Karpas-422 (cell line): ENCODE results near the gene SLC44A2. TPM values are rescaled to one million over a fixed set of nuclear protein-coding genes. Genes with fewer than 3 reads are reported as not detected.

Experiments
- DNase-seq: peaks from one replicate; pipeline ENCODE4 v3.0.0-alpha.2; 2015
- H2AFZ ChIP-seq: fragments of 200-600 bp; sonication (generic); 2 replicates; pipeline ENCODE4 v1.6.1; 2014; ENCODE audit warnings: antibody characterized with exemption, low read length, mixed read lengths
- H3K27ac ChIP-seq: fragments of 200-600 bp; sonication (generic); 2 replicates; pipeline ENCODE4 v1.5.1; 2014; ENCODE audit warnings: mild to moderate bottlenecking, low read length, moderate library complexity
- H3K27me3 ChIP-seq: fragments of 200-600 bp; sonication (generic); 2 replicates; pipeline ENCODE4 v1.6.1; 2014; ENCODE audit warnings: low read length, mixed read lengths
- H3K36me3 ChIP-seq: fragments of 200-600 bp; sonication (generic); 2 replicates; pipeline ENCODE4 v1.6.1; 2014; ENCODE audit warnings: low read length, mixed read lengths; ENCODE audit not compliant: insufficient read depth
- H3K4me1 ChIP-seq: fragments of 200-600 bp; sonication (generic); 2 replicates; pipeline ENCODE4 v1.6.1; 2014; ENCODE audit warnings: mild to moderate bottlenecking, low read length, mixed read lengths
- H3K4me2 ChIP-seq: fragments of 200-600 bp; sonication (generic); 2 replicates; pipeline ENCODE4 v1.6.1; 2014; ENCODE audit warnings: low read length, low read depth, mild to moderate bottlenecking; ENCODE audit not compliant: poor library complexity, severe bottlenecking
- H3K4me3 ChIP-seq: fragments of 200-600 bp; sonication (generic); 2 replicates; pipeline ENCODE4 v1.5.1; 2014; ENCODE audit warnings: mild to moderate bottlenecking, antibody characterized with exemption, low read length, mixed read lengths
- H3K79me2 ChIP-seq: fragments of 200-600 bp; sonication (generic); 2 replicates; pipeline ENCODE4 v1.6.1; 2014; ENCODE audit warnings: mild to moderate bottlenecking, low read length, mixed read lengths
- H3K9ac ChIP-seq: fragments of 200-600 bp; sonication (generic); 2 replicates; pipeline ENCODE4 v1.6.0; 2014; ENCODE audit warnings: low read length
- H3K9me2 ChIP-seq: fragments of 200-600 bp; sonication (generic), shearing (Covaris generic); replicated peaks from 2 replicates; pipeline ENCODE4 v1.6.0; 2014; ENCODE audit warnings: mild to moderate bottlenecking, low read length, moderate library complexity; ENCODE audit not compliant: insufficient read depth
- H3K9me3 ChIP-seq: fragments of 300-700, 200-600 bp; sonication (generic); 2 replicates; pipeline ENCODE4 v1.6.1; 2014; ENCODE audit warnings: low read length, mixed read lengths
- H4K20me1 ChIP-seq: fragments of 200-600 bp; sonication (generic); 2 replicates; pipeline ENCODE4 v1.6.1; 2014; ENCODE audit warnings: mild to moderate bottlenecking, antibody characterized with exemption, low read length, low read depth; ENCODE audit not compliant: insufficient read depth
- total RNA-seq: library from RNA; depleted of rRNA; stranded (reverse); fragments of >200 nt; shearing (Covaris generic); gene quantifications from 2 replicates; pipeline ENCODE4 v1.2.3, GENCODE V29; 2014; ENCODE audit warnings: low replicate concordance; rRNA removed

Gene SLC44A2
- total RNA-seq, 1 experiment from 2014 or later: 48.0 TPM

- H3K27me3 ChIP-seq: no peaks in the 10 kb centered on the region
- H3K9me2 ChIP-seq: no peaks in the 10 kb centered on the region
- H3K4me2 ChIP-seq: no peak overlapping the region
- H3K4me3 ChIP-seq: no peak overlapping the region
- H3K79me2 ChIP-seq: no peaks in the 10 kb centered on the region
- peaks cover 52% of the 10 kb centered on the region for H4K20me1 ChIP-seq
- H3K9ac ChIP-seq: no peak overlapping the region
- no peak overlapping the region for H3K27ac ChIP-seq
- no peak overlapping the region for H2AFZ ChIP-seq
- H3K36me3 ChIP-seq: peaks cover 30% of the 10 kb centered on the region; the same call in 1 of the 2 replicates
- H3K9me3 ChIP-seq: no peaks in the 10 kb centered on the region
- no peak for DNase-seq
- H3K4me1 ChIP-seq: no peaks in the 10 kb centered on the region; the same call in 1 of the 2 replicates
These were observed 66.5 kb downstream of the SLC44A2 start for GRCh38 chr19:10691883-10692282.

DNA sequence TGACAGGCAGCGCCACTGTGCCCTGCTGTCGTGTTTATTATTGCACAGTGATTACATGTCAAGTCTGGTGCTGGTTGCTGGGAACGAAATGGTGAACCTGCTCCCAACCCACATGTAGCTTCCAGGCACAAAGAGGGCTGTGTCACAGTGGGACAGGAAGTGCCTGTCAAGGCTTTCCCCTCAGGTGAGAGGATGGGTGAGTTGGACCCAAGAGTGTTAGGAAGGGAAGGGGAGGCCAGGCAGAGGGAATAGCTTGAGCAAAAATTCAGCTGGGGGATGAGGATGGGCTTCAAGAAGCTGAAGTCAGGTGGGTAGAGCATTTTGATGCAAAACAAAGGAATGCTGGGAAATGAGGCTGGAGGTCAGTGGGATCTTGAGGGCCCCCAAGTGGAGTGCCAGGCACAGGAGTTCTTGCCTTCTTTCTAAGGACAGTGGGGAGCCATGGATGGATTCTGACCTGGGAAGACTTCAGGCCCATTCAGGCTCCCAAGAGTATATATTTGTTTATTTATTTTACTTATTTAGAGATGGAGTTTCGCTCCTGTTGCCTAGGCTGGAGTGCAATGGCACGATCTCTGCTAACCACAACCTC is 67.4 kb downstream of the SLC44A2 start:
- H3K4me1 ChIP-seq: no peaks in the 10 kb centered on the region; the same call in 1 of the 2 replicates
- H3K9ac ChIP-seq: no peak overlapping the region
- no peaks in the 10 kb centered on the region for H3K9me2 ChIP-seq
- peaks cover 50% of the 10 kb centered on the region for H4K20me1 ChIP-seq
- H3K4me2 ChIP-seq: no peak overlapping the region
- H3K4me3 ChIP-seq: no peak overlapping the region
- no peak overlapping the region for H2AFZ ChIP-seq
- H3K36me3 ChIP-seq: peaks cover 29% of the 10 kb centered on the region; the same call in 1 of the 2 replicates
- H3K79me2 ChIP-seq: no peaks in the 10 kb centered on the region
- no peaks in the 10 kb centered on the region for H3K27me3 ChIP-seq
- no peak for DNase-seq
- H3K9me3 ChIP-seq: no peaks in the 10 kb centered on the region
- no peak overlapping the region for H3K27ac ChIP-seq

Other genes with a start within 250 kb of the SLC44A2 start
- gene TYK2, start 245.0 kb upstream of the SLC44A2 start, total RNA-seq: 108 and 158 TPM in 2 replicates
- gene CDC37, start 222.0 kb upstream of the SLC44A2 start, total RNA-seq: 86.3 and 225 TPM in 2 replicates
- gene PDE4A, start 205.0 kb upstream of the SLC44A2 start, total RNA-seq: 2.6 and 2.9 TPM in 2 replicates
- 25.0 and 53.9 TPM in 2 replicates for gene KEAP1, start 122.2 kb upstream of the SLC44A2 start, total RNA-seq
- not detected in 2 replicates for gene S1PR5, start 108.1 kb upstream of the SLC44A2 start, total RNA-seq
- gene ATG4D, start 81.6 kb upstream of the SLC44A2 start, total RNA-seq: 7.0 and 15.2 TPM in 2 replicates
- gene KRI1, start 59.5 kb upstream of the SLC44A2 start, total RNA-seq: 30.0 and 41.7 TPM in 2 replicates
- 2.3 and 3.7 TPM in 2 replicates for gene CDKN2D, start 56.6 kb upstream of the SLC44A2 start, total RNA-seq
- gene AP1M2, start 38.2 kb upstream of the SLC44A2 start, total RNA-seq: not detected in 2 replicates
- 113 and 194 TPM in 2 replicates for gene ILF3, start 28.8 kb downstream of the SLC44A2 start, total RNA-seq
- gene QTRT1, start 75.9 kb downstream of the SLC44A2 start, total RNA-seq: 28.2 and 44.4 TPM in 2 replicates
- 91.1 and 93.7 TPM in 2 replicates for gene DNM2, start 92.5 kb downstream of the SLC44A2 start, total RNA-seq
- gene TMED1, start 210.7 kb downstream of the SLC44A2 start, total RNA-seq: 10.2 and 24.4 TPM in 2 replicates
- gene C19orf38, start 222.9 kb downstream of the SLC44A2 start, total RNA-seq: 6.1 and 12.9 TPM in 2 replicates
- 32.7 and 38.2 TPM in 2 replicates for gene CARM1, start 246.0 kb downstream of the SLC44A2 start, total RNA-seq